GM15510 (cell line): ENCODE measurements around the gene CDK4.

Experiments used
- POLR2A ChIP-seq: IDR thresholded peaks from 3 replicates; pipeline ENCODE4 v1.6.1; 2011; ENCODE audit warnings: borderline replicate concordance; ENCODE audit not compliant: insufficient read length; ENCODE audit errors: extremely low read depth

CDK4 gene

GRCh38 chr12:57751788-57752667, at the start of gene CDK4:
CDK4 (minus strand) TSS chr12:57752310; CDS start chr12:57751717, 593 bp downstream.
- peak; percentile 75 for TF ChIP-seq POLR2A

GRCh38 chr12:57800965-57801364, 48.9 kb upstream of the CDK4 start:
- TF ChIP-seq POLR2A, result no peak

GRCh38 chr12:57797933-57798332, 45.8 kb upstream of the CDK4 start:
- TF ChIP-seq POLR2A, result no peak

GRCh38 chr12:57796996-57797395, 44.9 kb upstream of the CDK4 start:
- TF ChIP-seq POLR2A, result no peak

- TF ChIP-seq POLR2A, result no peak
Measured at GRCh38 chr12:57795354-57795753, 43.2 kb upstream of the CDK4 start.

- no peak for TF ChIP-seq POLR2A
Measured at GRCh38 chr12:57793920-57794319, 41.8 kb upstream of the CDK4 start.

- TF ChIP-seq POLR2A, result no peak
Measured at GRCh38 chr12:57783861-57784260, 31.8 kb upstream of the CDK4 start.

- TF ChIP-seq POLR2A, result no peak
Measured at GRCh38 chr12:57783466-57783801, 31.3 kb upstream of the CDK4 start.

GRCh38 chr12:57782608-57783465, 30.7 kb upstream of the CDK4 start, which contains the start of gene TSFM:
TSFM (plus strand) TSS chr12:57782787; CDS start chr12:57782802, 15 bp downstream.
- TF ChIP-seq POLR2A, result peak; percentile 86

- no peak for TF ChIP-seq POLR2A
Measured at GRCh38 chr12:57782243-57782607, 30.1 kb upstream of the CDK4 start.

GRCh38 chr12:57781801-57782200, 29.7 kb upstream of the CDK4 start:
- no peak for TF ChIP-seq POLR2A

GRCh38 chr12:57781244-57781643, 29.1 kb upstream of the CDK4 start:
- TF ChIP-seq POLR2A, result no peak

GRCh38 chr12:57780284-57780897, 28.3 kb upstream of the CDK4 start:
- no peak for TF ChIP-seq POLR2A

- TF ChIP-seq POLR2A, result no peak
Measured at GRCh38 chr12:57779736-57780135, 27.6 kb upstream of the CDK4 start.

- TF ChIP-seq POLR2A, result no peak
Measured at GRCh38 chr12:57777911-57778310, 25.8 kb upstream of the CDK4 start.

- no peak for TF ChIP-seq POLR2A
Measured at GRCh38 chr12:57777367-57777766, 25.3 kb upstream of the CDK4 start.

- no peak for TF ChIP-seq POLR2A
Measured at GRCh38 chr12:57776247-57776587, 24.1 kb upstream of the CDK4 start.
